KG1 (cell line): ENCODE measurements around the gene ANKIB1.

ENCODE experiments used
- DNase-seq: peaks from one replicate; lab custom pipeline; 2025; lab: John Stamatoyannopoulos, UW

The ANKIB1 gene

GRCh38 chr7:92260248-92260781 is 14.5 kb downstream of the ANKIB1 start:
- DNase-seq, result no peak

GRCh38 chr7:92266415-92267241 is 20.9 kb downstream of the ANKIB1 start:
- DNase-seq, result no peak

GRCh38 chr7:92268921-92269320 is 23.1 kb downstream of the ANKIB1 start:
- DNase-seq, result no peak

GRCh38 chr7:92275327-92275726 is 29.6 kb downstream of the ANKIB1 start:
- no peak for DNase-seq

GRCh38 chr7:92276460-92276864 is 30.7 kb downstream of the ANKIB1 start:
- DNase-seq, result no peak

GRCh38 chr7:92279396-92280031 is 33.7 kb downstream of the ANKIB1 start:
- DNase-seq, result no peak

- no peak for DNase-seq
These were observed 35.3 kb downstream of the ANKIB1 start for GRCh38 chr7:92281031-92281430.

GRCh38 chr7:92282221-92282814 is 36.5 kb downstream of the ANKIB1 start:
- DNase-seq, result no peak

- DNase-seq, result no peak
These were observed 37.2 kb downstream of the ANKIB1 start for GRCh38 chr7:92282930-92283329.

GRCh38 chr7:92289321-92289720 is 43.5 kb downstream of the ANKIB1 start:
- no peak for DNase-seq

GRCh38 chr7:92292981-92293380 is 47.2 kb downstream of the ANKIB1 start:
- no peak for DNase-seq

GRCh38 chr7:92293896-92294590 is 48.3 kb downstream of the ANKIB1 start:
- DNase-seq, result no peak

GRCh38 chr7:92295391-92295790 is 49.6 kb downstream of the ANKIB1 start:
- no peak for DNase-seq

GRCh38 chr7:92296235-92296634 is 50.5 kb downstream of the ANKIB1 start:
- no peak for DNase-seq

GRCh38 chr7:92296880-92297445 is 51.2 kb downstream of the ANKIB1 start:
- no peak for DNase-seq

- DNase-seq, result no peak
These were observed 52.0 kb downstream of the ANKIB1 start for GRCh38 chr7:92297736-92298135.

GRCh38 chr7:92303761-92304160 is 58.0 kb downstream of the ANKIB1 start:
- DNase-seq, result no peak

GRCh38 chr7:92304406-92304893 is 58.7 kb downstream of the ANKIB1 start:
- no peak for DNase-seq

- DNase-seq, result no peak
These were observed 60.4 kb downstream of the ANKIB1 start for GRCh38 chr7:92306153-92306552.

- no peak for DNase-seq
These were observed 67.3 kb downstream of the ANKIB1 start for GRCh38 chr7:92313055-92313454.

- no peak for DNase-seq
These were observed 73.5 kb downstream of the ANKIB1 start for GRCh38 chr7:92319243-92319642.

- no peak for DNase-seq
These were observed 79.4 kb downstream of the ANKIB1 start for GRCh38 chr7:92325173-92325572.
